Measurements from ENCODE around the gene CACNA1G. TPM values are rescaled to one million over a fixed set of nuclear protein-coding genes. Genes with fewer than 3 reads are reported as not detected.

CACNA1G gene
- total RNA-seq, 1 donor from 2014 or later: not detected

- peak; percentile 90 to 92 for DNase-seq (ENCODE audit: low read depth in 2 of 2)
Observed at GRCh38 chr17:50547035-50547735, 13.3 kb upstream of the CACNA1G start, which contains the start of gene SPATA20. Gene SPATA20, plus strand, starts transcription at chr17:50547174. Its CDS starts 35 bp downstream, at chr17:50547209.

- DNase-seq (ENCODE audit: low read depth in 2 of 2): no peak
Observed at GRCh38 chr17:50547736-50548083, 12.8 kb upstream of the CACNA1G start.

- DNase-seq (ENCODE audit: low read depth in 2 of 2): no peak
Observed at GRCh38 chr17:50548831-50549230, 11.7 kb upstream of the CACNA1G start.

- DNase-seq (ENCODE audit: low read depth in 2 of 2): no peak
Observed at GRCh38 chr17:50549256-50549941, 11.1 kb upstream of the CACNA1G start.

- DNase-seq (ENCODE audit: low read depth in 2 of 2): no peak
Observed at GRCh38 chr17:50549969-50550368, 10.5 kb upstream of the CACNA1G start.

GRCh38 chr17:50550661-50551432, 9.7 kb upstream of the CACNA1G start:
- peak; percentile 87 to 93 for DNase-seq (ENCODE audit: low read depth in 2 of 2)

- DNase-seq (ENCODE audit: low read depth in 2 of 2): no peak
Observed at GRCh38 chr17:50551433-50551815, 9.1 kb upstream of the CACNA1G start.

GRCh38 chr17:50551884-50552283, 8.6 kb upstream of the CACNA1G start:
- DNase-seq (ENCODE audit: low read depth in 2 of 2): no peak

GRCh38 chr17:50554201-50554600, 6.3 kb upstream of the CACNA1G start:
- DNase-seq (ENCODE audit: low read depth in 2 of 2): no peak

GRCh38 chr17:50556803-50557202, 3.7 kb upstream of the CACNA1G start:
- no peak for DNase-seq (ENCODE audit: low read depth in 2 of 2)

GRCh38 chr17:50557630-50558029, 2.9 kb upstream of the CACNA1G start:
- DNase-seq (ENCODE audit: low read depth in 2 of 2): no peak

GRCh38 chr17:50558091-50558490, 2.4 kb upstream of the CACNA1G start:
- no peak for DNase-seq (ENCODE audit: low read depth in 2 of 2)

- DNase-seq (ENCODE audit: low read depth in 2 of 2): no peak
Observed at GRCh38 chr17:50558581-50558940, 2.0 kb upstream of the CACNA1G start.

GRCh38 chr17:50558941-50559614, 1.4 kb upstream of the CACNA1G start:
- no peak for DNase-seq (ENCODE audit: low read depth in 2 of 2)

- peak in 1 of 2 donors; percentile 29 for DNase-seq (ENCODE audit: low read depth in 2 of 2)
Observed at GRCh38 chr17:50559674-50560184, 786 bp upstream of the CACNA1G start.

- DNase-seq (ENCODE audit: low read depth in 2 of 2): no peak
Observed at GRCh38 chr17:50560931-50561745, 623 bp downstream of the CACNA1G start.

GRCh38 chr17:50561746-50562141, 1.2 kb downstream of the CACNA1G start:
- DNase-seq (ENCODE audit: low read depth in 2 of 2): no peak

GRCh38 chr17:50562242-50563091, 2.0 kb downstream of the CACNA1G start:
- DNase-seq (ENCODE audit: low read depth in 2 of 2): no peak

GRCh38 chr17:50563092-50563511, 2.6 kb downstream of the CACNA1G start:
- DNase-seq (ENCODE audit: low read depth in 2 of 2): no peak

- DNase-seq (ENCODE audit: low read depth in 2 of 2): peak in 1 of 2 donors; percentile 66
Observed at GRCh38 chr17:50564916-50565315, 4.4 kb downstream of the CACNA1G start.

All from lung microvascular endothelial cell (primary cell).